Measurements from ENCODE around the gene HPCAL1. TPM values are rescaled to one million over a fixed set of nuclear protein-coding genes. Genes with fewer than 3 reads are reported as not detected.
A peak's percentile ranks its signal among the peaks of the same experiment; 100 is the strongest.

HPCAL1 gene
- total RNA-seq, 1 donor from 2014 or later: 15.9 TPM

DNA sequence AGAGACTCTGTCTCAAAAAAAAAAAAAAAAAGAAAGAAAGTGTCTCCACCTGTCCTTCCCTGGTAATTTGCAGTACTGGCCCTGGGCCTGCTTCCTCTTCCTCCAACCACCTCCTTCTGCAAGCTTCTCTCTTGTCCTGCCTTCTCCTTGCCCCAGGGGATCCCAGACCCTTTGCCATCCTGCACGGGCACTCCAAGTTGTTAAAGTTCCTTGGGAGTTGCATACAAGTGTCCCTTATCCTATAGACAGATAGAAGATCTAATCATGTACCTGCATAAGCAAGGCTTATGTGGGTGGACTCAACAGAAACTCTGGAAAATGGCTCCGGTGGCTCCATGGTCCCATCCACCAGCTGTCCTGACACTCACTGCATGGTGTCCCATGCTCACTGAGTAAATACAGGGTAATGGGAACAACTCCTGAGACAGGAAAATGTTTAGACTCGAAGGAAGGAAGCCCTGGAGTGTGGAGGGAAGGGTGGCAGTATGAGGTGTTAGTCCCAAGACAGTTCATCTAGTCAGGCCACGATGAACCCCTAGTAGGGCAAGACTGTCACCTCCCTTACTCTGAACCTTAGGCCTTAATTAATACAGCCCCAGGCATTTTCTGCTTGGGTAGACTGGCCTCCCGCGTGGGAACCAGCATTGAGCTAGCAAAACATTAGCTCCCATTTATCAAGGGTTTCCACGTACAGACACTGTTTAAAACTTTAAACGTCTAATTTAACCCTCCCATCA lies 128.3 kb downstream of the HPCAL1 start:
- no peaks in the 10 kb centered on the region for H3K9me3 Mint-ChIP-seq
- ATAC-seq (ENCODE audit: low read depth): no peak
- POLR2A ChIA-PET: interaction anchor here (0.5 to 1.8 kb wide), 3 partner anchors 14 to 314 kb away, joined by 4 to 5 read pairs (median 4); no protein-coding TSS in a partner anchor

DNA sequence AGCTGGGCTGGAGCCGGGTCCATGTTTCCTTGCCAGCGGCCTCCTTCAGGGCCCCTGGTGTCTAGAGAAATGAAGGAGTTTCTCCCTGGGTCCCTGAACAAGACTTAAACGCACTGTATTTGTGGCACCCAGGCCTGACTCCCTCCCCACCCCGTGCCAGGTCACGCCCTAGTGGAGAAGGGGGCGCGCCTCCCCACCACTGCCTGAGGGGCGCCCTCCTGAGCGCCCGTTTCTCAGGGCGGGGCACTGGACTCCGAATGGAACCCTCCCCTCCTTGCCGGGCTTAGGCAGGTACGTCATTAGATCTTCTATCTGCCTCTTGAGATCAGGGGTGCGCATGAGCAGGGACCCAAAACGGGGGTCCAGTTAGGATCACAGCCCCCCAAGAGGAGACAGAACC lies 129.1 kb downstream of the HPCAL1 start:
- ATAC-seq (ENCODE audit: low read depth) (no peak), DNase-seq (no peak)
- Mint-ChIP-seq H3K27ac (no peak overlapping the region), H3K4me1 (peaks cover 15% of the 10 kb centered on the region), H3K36me3 (ENCODE audit: low read depth) (peaks cover 7% of the 10 kb centered on the region), H3K4me3 (peak overlapping the region; percentile 62), H3K9me3 (no peaks in the 10 kb centered on the region), H3K27me3 (peaks cover 4% of the 10 kb centered on the region)
- ChIA-PET POLR2A (interaction anchor here (0.5 to 1.8 kb wide), 2 partner anchors 14 to 313 kb away, joined by 4 to 5 read pairs; no protein-coding TSS in a partner anchor), CTCF (interaction anchor here (1.0 to 8.6 kb wide), 6 partner anchors 14 to 360 kb away, joined by 5 to 162 read pairs (median 7); partner anchors contain the start of gene RRM2)
- intact Hi-C loops (cut with micrococcal nuclease): loop anchor here (10.0 kb wide), 1 partner anchor 617 kb away; no protein-coding TSS in a partner anchor
- TF ChIP-seq, protein P1, sequence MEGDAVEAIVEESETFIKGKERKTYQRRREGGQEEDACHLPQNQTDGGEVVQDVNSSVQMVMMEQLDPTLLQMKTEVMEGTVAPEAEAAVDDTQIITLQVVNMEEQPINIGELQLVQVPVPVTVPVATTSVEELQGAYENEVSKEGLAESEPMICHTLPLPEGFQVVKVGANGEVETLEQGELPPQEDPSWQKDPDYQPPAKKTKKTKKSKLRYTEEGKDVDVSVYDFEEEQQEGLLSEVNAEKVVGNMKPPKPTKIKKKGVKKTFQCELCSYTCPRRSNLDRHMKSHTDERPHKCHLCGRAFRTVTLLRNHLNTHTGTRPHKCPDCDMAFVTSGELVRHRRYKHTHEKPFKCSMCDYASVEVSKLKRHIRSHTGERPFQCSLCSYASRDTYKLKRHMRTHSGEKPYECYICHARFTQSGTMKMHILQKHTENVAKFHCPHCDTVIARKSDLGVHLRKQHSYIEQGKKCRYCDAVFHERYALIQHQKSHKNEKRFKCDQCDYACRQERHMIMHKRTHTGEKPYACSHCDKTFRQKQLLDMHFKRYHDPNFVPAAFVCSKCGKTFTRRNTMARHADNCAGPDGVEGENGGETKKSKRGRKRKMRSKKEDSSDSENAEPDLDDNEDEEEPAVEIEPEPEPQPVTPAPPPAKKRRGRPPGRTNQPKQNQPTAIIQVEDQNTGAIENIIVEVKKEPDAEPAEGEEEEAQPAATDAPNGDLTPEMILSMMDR (IDR thresholded peaks at IDR 0.05): no peak

More for the DNA sequence above, 128.3 kb downstream of the HPCAL1 start:
- TF ChIP-seq, protein P1 (IDR thresholded peaks at IDR 0.05): no peak
- Mint-ChIP-seq H3K27me3 (peaks cover 4% of the 10 kb centered on the region), H3K4me1 (peaks cover 15% of the 10 kb centered on the region), H3K4me3 (no peak overlapping the region), H3K27ac (no peak overlapping the region), H3K36me3 (ENCODE audit: low read depth) (peaks cover 15% of the 10 kb centered on the region)
- no peak for DNase-seq
- CTCF ChIA-PET: interaction anchor here (1.0 to 5.7 kb wide), 4 partner anchors 14 to 359 kb away, joined by 5 to 100 read pairs (median 6); no protein-coding TSS in a partner anchor
- intact Hi-C loops (cut with micrococcal nuclease): loop anchor here (10.0 kb wide), 1 partner anchor 616 kb away; no protein-coding TSS in a partner anchor

DNA sequence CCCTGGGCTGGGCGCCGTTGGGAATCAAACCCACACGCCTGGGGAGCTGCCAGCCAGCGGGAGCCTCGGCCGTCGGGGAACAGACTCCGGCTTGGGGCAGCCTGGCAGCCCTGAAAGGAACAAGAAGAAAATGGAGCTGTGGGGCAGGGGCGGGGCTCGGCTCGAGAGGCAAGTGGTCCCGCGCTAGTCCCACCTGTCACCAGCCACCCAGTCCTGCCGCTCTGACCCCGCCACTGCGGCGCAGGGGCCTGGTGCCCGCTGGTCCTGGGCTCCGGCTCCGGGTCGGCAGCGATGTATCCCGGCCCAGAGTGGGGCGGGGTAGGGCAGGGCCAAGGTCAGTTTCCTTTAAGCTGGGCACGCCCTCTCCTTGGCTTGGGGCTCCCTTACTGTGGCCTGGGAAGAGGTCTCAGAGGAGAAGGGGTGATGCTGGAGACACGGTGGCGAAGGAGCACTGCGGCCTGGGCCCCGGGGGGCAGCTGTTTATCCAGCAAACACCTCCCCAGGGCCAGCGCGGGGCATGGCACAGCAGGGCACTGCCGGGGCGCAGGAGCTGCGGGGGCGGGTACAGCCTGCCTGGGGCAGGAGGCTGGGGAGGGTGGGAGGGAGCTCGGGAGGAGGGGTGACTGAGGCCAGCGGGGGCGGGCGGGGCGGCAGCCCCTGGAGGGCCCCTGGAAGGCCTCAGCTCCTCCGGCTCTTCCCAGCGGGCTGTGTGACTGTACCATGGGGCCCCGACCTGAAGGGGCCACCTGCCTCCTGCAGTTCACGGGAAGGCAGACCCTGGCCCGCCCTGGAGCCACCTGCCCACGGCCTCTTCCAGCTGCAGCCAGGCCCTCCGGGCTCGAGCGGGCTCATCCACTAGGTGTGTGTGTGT lies 129.8 kb downstream of the HPCAL1 start:
- intact Hi-C loops (cut with micrococcal nuclease): loop anchor here (10.0 kb wide), 1 partner anchor 618 kb away; no protein-coding TSS in a partner anchor
- ATAC-seq (ENCODE audit: low read depth) (peak; percentile 33), DNase-seq (no peak)
- Mint-ChIP-seq H3K27ac (no peak overlapping the region), H3K9me3 (no peaks in the 10 kb centered on the region), H3K36me3 (ENCODE audit: low read depth) (peaks cover 3% of the 10 kb centered on the region), H3K27me3 (peaks cover 4% of the 10 kb centered on the region), H3K4me3 (peak overlapping the region; percentile 62), H3K4me1 (peaks cover 15% of the 10 kb centered on the region)
- TF ChIP-seq, protein P1 (IDR thresholded peaks at IDR 0.05): no peak
- ChIA-PET POLR2A (interaction anchor here (0.5 to 1.5 kb wide), 4 partner anchors 15 to 393 kb away, joined by 3 to 11 read pairs (median 4); no protein-coding TSS in a partner anchor), CTCF (interaction anchor here (1.0 to 8.6 kb wide), 5 partner anchors 13 to 360 kb away, joined by 5 to 162 read pairs (median 8); partner anchors contain the start of gene RRM2)

DNA sequence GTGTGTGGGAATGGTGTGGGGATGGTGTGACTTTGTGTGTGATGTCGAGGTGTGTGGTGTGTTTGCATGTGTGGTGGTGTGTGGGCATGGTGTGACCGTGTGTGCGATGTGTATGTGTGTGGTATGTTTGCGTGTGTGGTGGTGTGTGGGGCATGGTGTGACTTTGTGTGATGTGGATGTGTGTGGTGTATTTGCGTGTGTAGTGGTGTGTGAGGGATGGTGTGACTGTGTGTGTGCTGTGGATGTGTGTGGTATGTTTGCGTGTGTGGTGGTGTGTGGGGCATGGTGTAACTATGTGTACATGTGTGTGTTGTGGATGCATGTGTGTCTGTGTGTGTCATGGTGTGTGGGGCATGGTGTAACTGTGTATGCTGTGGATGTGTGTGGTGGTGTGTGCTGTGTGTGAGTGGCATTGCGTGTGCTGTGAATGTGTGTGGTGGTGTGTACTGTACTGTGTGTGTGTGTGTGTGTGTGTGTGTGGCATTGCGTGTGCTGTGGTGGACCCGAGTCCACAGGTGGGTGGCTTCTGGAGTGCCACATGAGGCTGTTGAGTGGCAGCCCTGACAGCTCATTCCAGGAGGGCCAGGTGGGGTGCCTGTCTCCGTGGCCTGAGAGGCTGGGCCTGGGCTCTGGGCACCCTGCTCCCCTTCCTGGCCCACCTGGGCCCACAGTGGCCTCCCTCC lies 130.7 kb downstream of the HPCAL1 start:
- Mint-ChIP-seq H3K36me3 (ENCODE audit: low read depth) (peaks cover 7% of the 10 kb centered on the region), H3K9me3 (no peaks in the 10 kb centered on the region), H3K27ac (no peak overlapping the region), H3K4me1 (peaks cover 15% of the 10 kb centered on the region), H3K27me3 (peaks cover 4% of the 10 kb centered on the region), H3K4me3 (no peak overlapping the region)
- TF ChIP-seq, protein P1 (IDR thresholded peaks at IDR 0.05): no peak
- ATAC-seq (ENCODE audit: low read depth) (no peak), DNase-seq (no peak)
- POLR2A ChIA-PET: interaction anchor here (1.5 kb wide), 2 partner anchors 14 to 23 kb away, joined by 4 to 11 read pairs; no protein-coding TSS in a partner anchor
- CTCF ChIA-PET: interaction anchor here (1.0 to 8.6 kb wide), 6 partner anchors 24 to 361 kb away, joined by 3 to 162 read pairs (median 70); partner anchors contain the start of gene RRM2
- intact Hi-C loops (cut with micrococcal nuclease): loop anchor here (10.0 kb wide), 1 partner anchor 619 kb away; no protein-coding TSS in a partner anchor

Data from activated B cell treated with CpG ODN at 0.5 μM for 24 hours (primary cell).